ENCODE results near the gene IL31RA.

GRCh38 chr5:55904152-55904551 is 53.0 kb downstream of the IL31RA start:
- no peak for TF ChIP-seq CTCF (conservative IDR thresholded peaks at IDR 0.05; ENCODE audit: low read length)
- TF ChIP-seq EZH2phosphoT487 (IDR thresholded peaks at IDR 0.05; ENCODE audit: borderline replicate concordance) = no peak
